GM23248 (cell line): ENCODE measurements around the gene SERPINA10.

ENCODE experiments used
- EZH2 ChIP-seq: fragments of 200-600 bp; sonication (generic); IDR thresholded peaks from 2 replicates; pipeline ENCODE4 v1.6.1; 2018; ENCODE audit warnings: antibody characterized with exemption, mild to moderate bottlenecking; ENCODE audit not compliant: insufficient read depth, poor library complexity, severe bottlenecking
- EZH2phosphoT487 ChIP-seq: fragments of 200-600 bp; sonication (generic); IDR thresholded peaks from 2 replicates; pipeline ENCODE4 v1.6.1; 2018; ENCODE audit warnings: antibody characterized with exemption, moderate library complexity, mild to moderate bottlenecking, low read depth; ENCODE audit not compliant: insufficient read depth

DNA sequence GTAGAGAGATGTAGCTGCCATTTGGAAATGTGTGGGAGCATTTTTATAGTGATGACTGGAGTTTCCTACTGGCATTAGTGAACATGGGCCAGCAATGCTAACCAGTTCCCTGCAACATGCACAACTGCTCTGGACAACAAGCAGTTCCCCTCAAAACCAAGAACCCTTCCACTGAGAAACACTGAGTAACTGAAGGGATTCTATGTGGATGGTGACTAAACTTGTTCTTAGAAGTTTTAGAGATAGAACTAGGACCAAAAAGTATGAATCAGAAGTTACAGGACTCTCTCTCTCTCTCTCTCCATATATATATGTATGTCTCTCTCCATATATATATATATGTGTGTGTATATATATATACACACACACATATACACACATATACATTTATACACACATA, 7.9 kb downstream of the SERPINA10 start:
- no peak for TF ChIP-seq EZH2
- TF ChIP-seq EZH2phosphoT487, result no peak
